ENCODE measurements around the gene ZNF777.

Gene ZNF777

DNA sequence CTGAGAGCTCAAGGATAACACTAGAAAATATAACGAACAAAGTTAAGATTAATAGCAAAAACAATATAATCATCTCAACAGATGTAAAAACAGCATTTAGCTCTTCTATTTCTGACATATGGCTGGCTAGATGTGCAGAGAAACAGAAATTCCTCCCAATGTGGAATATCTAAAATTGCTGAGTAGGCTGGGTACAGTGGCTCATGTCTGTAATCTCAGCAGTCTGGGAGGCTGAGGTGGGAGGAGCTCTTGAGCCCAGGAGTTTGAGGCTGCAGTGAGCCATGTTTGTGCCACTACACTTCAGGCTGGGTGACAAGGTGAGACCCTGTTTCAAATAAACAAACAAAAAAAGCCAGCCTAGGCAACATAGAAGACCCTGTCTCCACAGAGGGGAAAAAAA lies 18.7 kb upstream of the ZNF777 start:
- H3K9me3 ChIP-seq (ENCODE audit: control insufficient read depth, insufficient read depth, low read depth, low read length), result no peaks in the 10 kb centered on the region
- H3K27ac ChIP-seq (ENCODE audit: extremely low read depth, low read depth, low read length), result no peak overlapping the region
- CTCF ChIA-PET, result interaction anchor here (1.0 kb wide), 1 partner anchor 11 kb away, joined by 3 read pairs; no protein-coding TSS in a partner anchor
- H3K4me1 ChIP-seq (ENCODE audit: control insufficient read depth, insufficient read depth, low read length), result no peaks in the 10 kb centered on the region
- no peak for TF ChIP-seq ZNF473 (tag by site-specific recombination; IDR thresholded peaks at IDR 0.05)
- no peak for TF ChIP-seq ZNF660 (tag by site-specific recombination; IDR thresholded peaks at IDR 0.05)
- TF ChIP-seq ZNF174 (tag by site-specific recombination; IDR thresholded peaks at IDR 0.05), result no peak
- no peak for TF ChIP-seq ZNF155 (tag by site-specific recombination; IDR thresholded peaks at IDR 0.05)
- no peak for TF ChIP-seq ZNF549 (tag by site-specific recombination; IDR thresholded peaks at IDR 0.05)
- no peak for TF ChIP-seq ZNF707 (tag by site-specific recombination; IDR thresholded peaks at IDR 0.05)
- TF ChIP-seq, protein P1, sequence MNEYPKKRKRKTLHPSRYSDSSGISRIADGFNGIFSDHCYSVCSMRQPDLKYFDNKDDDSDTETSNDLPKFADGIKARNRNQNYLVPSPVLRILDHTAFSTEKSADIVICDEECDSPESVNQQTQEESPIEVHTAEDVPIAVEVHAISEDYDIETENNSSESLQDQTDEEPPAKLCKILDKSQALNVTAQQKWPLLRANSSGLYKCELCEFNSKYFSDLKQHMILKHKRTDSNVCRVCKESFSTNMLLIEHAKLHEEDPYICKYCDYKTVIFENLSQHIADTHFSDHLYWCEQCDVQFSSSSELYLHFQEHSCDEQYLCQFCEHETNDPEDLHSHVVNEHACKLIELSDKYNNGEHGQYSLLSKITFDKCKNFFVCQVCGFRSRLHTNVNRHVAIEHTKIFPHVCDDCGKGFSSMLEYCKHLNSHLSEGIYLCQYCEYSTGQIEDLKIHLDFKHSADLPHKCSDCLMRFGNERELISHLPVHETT (tag by site-specific recombination; IDR thresholded peaks at IDR 0.05), result no peak
- TF ChIP-seq ZSCAN16 (tag by site-specific recombination; IDR thresholded peaks at IDR 0.05), result no peak
- TF ChIP-seq, protein P2, sequence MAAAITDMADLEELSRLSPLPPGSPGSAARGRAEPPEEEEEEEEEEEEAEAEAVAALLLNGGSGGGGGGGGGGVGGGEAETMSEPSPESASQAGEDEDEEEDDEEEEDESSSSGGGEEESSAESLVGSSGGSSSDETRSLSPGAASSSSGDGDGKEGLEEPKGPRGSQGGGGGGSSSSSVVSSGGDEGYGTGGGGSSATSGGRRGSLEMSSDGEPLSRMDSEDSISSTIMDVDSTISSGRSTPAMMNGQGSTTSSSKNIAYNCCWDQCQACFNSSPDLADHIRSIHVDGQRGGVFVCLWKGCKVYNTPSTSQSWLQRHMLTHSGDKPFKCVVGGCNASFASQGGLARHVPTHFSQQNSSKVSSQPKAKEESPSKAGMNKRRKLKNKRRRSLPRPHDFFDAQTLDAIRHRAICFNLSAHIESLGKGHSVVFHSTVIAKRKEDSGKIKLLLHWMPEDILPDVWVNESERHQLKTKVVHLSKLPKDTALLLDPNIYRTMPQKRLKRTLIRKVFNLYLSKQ (tag by site-specific recombination; IDR thresholded peaks at IDR 0.05; ENCODE audit: borderline replicate concordance), result no peak
- TF ChIP-seq RBAK (tag by site-specific recombination; IDR thresholded peaks at IDR 0.05), result no peak
- TF ChIP-seq ZNF626 (tag by site-specific recombination; IDR thresholded peaks at IDR 0.05), result no peak
- no peak for TF ChIP-seq ZNF837 (tag by site-specific recombination; IDR thresholded peaks at IDR 0.05)
- no peak for TF ChIP-seq ZNF777 (tag by site-specific recombination; IDR thresholded peaks at IDR 0.05; ENCODE audit: borderline replicate concordance)
- no peak for TF ChIP-seq ZNF571 (tag by site-specific recombination; IDR thresholded peaks at IDR 0.05)
- no peak for TF ChIP-seq ZNF19 (tag by site-specific recombination; IDR thresholded peaks at IDR 0.05; ENCODE audit: low read depth)
- no peak for TF ChIP-seq ZBTB17 (tag by site-specific recombination; IDR thresholded peaks at IDR 0.05)
- TF ChIP-seq ZFP37 (tag by site-specific recombination; IDR thresholded peaks at IDR 0.05), result no peak
- peaks cover 13 to 81% of the 10 kb centered on the region in 2 experiments for H3K36me3 ChIP-seq (ENCODE audit: control insufficient read depth in 2 of 2, insufficient read depth in 1 of 2, low read length in 2 of 2)
- POLR2A ChIA-PET, result interaction anchor here (1.8 kb wide), 1 partner anchor 19 kb away, joined by 7 read pairs; the partner anchor contains the start of gene ZNF777
- no peak overlapping the region for H3K4me3 ChIP-seq (ENCODE audit: low read depth, low read length)

DNA sequence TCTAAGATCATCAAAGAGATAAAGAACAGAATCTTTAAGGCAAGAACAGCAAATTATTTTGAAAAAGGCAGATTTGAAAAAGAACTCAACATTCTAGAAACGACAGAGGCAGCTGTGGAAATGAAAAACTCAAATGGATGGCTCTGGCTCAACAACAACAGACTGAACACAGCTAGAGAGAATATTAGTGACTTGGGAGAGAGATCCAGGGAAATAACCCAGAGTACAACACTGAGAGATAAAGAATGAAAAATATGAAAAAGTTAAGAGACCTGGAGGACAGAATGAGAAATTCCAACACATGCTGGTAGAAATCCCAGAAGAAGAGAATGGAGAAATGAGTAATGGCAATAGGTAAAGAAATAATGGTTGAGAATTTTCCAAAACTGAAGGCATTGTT lies 17.9 kb upstream of the ZNF777 start:
- POLR2A ChIA-PET, result interaction anchor here (1.8 kb wide), 1 partner anchor 18 kb away, joined by 7 read pairs; the partner anchor contains the start of gene ZNF777
- CTCF ChIA-PET, result no interaction called here
- Histone ChIP-seq H3K9me3 (ENCODE audit: control insufficient read depth, insufficient read depth, low read depth, low read length) (no peaks in the 10 kb centered on the region), H3K27ac (ENCODE audit: extremely low read depth, low read depth, low read length) (no peak overlapping the region), H3K4me3 (ENCODE audit: low read depth, low read length) (no peak overlapping the region), H3K36me3 (ENCODE audit: control insufficient read depth in 2 of 2, insufficient read depth in 1 of 2, low read length in 2 of 2) (peaks cover 13 to 85% of the 10 kb centered on the region in 2 experiments), H3K4me1 (ENCODE audit: control insufficient read depth, insufficient read depth, low read length) (no peaks in the 10 kb centered on the region)
- no peak for TF ChIP-seq ZNF366 (tag by site-specific recombination; conservative IDR thresholded peaks at IDR 0.05)
- TF ChIP-seq, protein P3, sequence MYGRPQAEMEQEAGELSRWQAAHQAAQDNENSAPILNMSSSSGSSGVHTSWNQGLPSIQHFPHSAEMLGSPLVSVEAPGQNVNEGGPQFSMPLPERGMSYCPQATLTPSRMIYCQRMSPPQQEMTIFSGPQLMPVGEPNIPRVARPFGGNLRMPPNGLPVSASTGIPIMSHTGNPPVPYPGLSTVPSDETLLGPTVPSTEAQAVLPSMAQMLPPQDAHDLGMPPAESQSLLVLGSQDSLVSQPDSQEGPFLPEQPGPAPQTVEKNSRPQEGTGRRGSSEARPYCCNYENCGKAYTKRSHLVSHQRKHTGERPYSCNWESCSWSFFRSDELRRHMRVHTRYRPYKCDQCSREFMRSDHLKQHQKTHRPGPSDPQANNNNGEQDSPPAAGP (tag by site-specific recombination; IDR thresholded peaks at IDR 0.05), result no peak
- TF ChIP-seq, protein P4, sequence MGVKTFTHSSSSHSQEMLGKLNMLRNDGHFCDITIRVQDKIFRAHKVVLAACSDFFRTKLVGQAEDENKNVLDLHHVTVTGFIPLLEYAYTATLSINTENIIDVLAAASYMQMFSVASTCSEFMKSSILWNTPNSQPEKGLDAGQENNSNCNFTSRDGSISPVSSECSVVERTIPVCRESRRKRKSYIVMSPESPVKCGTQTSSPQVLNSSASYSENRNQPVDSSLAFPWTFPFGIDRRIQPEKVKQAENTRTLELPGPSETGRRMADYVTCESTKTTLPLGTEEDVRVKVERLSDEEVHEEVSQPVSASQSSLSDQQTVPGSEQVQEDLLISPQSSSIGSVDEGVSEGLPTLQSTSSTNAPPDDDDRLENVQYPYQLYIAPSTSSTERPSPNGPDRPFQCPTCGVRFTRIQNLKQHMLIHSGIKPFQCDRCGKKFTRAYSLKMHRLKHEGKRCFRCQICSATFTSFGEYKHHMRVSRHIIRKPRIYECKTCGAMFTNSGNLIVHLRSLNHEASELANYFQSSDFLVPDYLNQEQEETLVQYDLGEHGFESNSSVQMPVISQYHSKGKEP (tag by site-specific recombination; IDR thresholded peaks at IDR 0.05), result no peak
- peak; percentile 50 for TF ChIP-seq SETDB1 (IDR thresholded peaks at IDR 0.05; ENCODE audit: insufficient read length, low read length)
